ENCODE data around the gene ZNF385A. TPM values are rescaled to one million over a fixed set of nuclear protein-coding genes. Genes with fewer than 3 reads are reported as not detected.
A peak's percentile ranks its signal among the peaks of the same experiment; 100 is the strongest.

The ZNF385A gene
- total RNA-seq, 1 experiment from 2014 or later = 5.9 TPM

GRCh38 chr12:54420766-54421144, 36.2 kb upstream of the ZNF385A start:
- H3K27me3 ChIP-seq (ENCODE audit: control insufficient read depth, insufficient read depth, low read length) = no peaks in the 10 kb centered on the region
- intact Hi-C loops (cut with micrococcal nuclease; ENCODE audit: unreplicated experiment) = no loop called here
- ChIA-PET CTCF (interaction anchor here (0.6 to 1.6 kb wide), 3 partner anchors 21 to 88 kb away, joined by 3 to 4 read pairs (median 3); no protein-coding TSS in a partner anchor), POLR2A (no interaction called here)
- BruUV-seq (replicated peaks) = no TSS peak
- no peak overlapping the region for H3K4me3 ChIP-seq (ENCODE audit: low read depth in 2 of 2, low read length in 2 of 2)
- DNase-seq (ENCODE audit: low read depth, low spot score) = no peak
- H3K4me1 ChIP-seq (ENCODE audit: control insufficient read depth, insufficient read depth, low read length) = peaks cover 26% of the 10 kb centered on the region
- in situ Hi-C loops (cut with HindIII; ENCODE audit: low pct_unique_long_range_greater_than_20kb, low sequenced_read_pairs) = no loop called here
- no peak for ATAC-seq
- TF ChIP-seq CTCF (IDR thresholded peaks at IDR 0.05) (no peak), TCF7L2 (IDR thresholded peaks at IDR 0.05; ENCODE audit: low read depth, low read length) (no peak), REST (IDR thresholded peaks at IDR 0.05; ENCODE audit: insufficient read depth in 1 of 2, low read depth in 2 of 2, low read length in 1 of 2) (no peak), POLR2AphosphoS5 (IDR thresholded peaks at IDR 0.05; ENCODE audit: low read depth, low read length) (no peak), SIN3A (IDR thresholded peaks at IDR 0.05; ENCODE audit: borderline replicate concordance, insufficient read depth, low read depth, low read length) (no peak)
- no peaks in the 10 kb centered on the region for H3K9me3 ChIP-seq (ENCODE audit: control insufficient read depth, insufficient read depth, low read depth, low read length)
- H3K36me3 ChIP-seq (ENCODE audit: control insufficient read depth, insufficient read depth, low read length) = no peaks in the 10 kb centered on the region; the same call in 1 of the 2 replicates
- 0 out of 2 replicates have a peak overlapping the region, but pooled peaks have one; percentile 18 for H3K27ac ChIP-seq (ENCODE audit: low read length)

GRCh38 chr12:54419088-54419887, 34.8 kb upstream of the ZNF385A start, which contains the start of gene ITGA5:
Gene ITGA5 (minus strand): TSS chr12:54419266. CDS start chr12:54419198, 68 bp downstream.
- no peak for DNase-seq (ENCODE audit: low read depth, low spot score)
- in situ Hi-C loops (cut with HindIII; ENCODE audit: low pct_unique_long_range_greater_than_20kb, low sequenced_read_pairs) (no loop called here), intact Hi-C loops (cut with micrococcal nuclease; ENCODE audit: unreplicated experiment) (no loop called here)
- ChIA-PET CTCF (no interaction called here), POLR2A (interaction anchor here (0.6 kb wide), 1 partner anchor 47 kb away, joined by 8 read pairs; no protein-coding TSS in a partner anchor)
- peak within 1 kb of the TSS; percentile 93 for H3K27ac ChIP-seq (ENCODE audit: low read length)
- H3K36me3 ChIP-seq (ENCODE audit: control insufficient read depth, insufficient read depth, low read length) = no peaks in the 10 kb centered on the region; the same call in 1 of the 2 replicates
- TF ChIP-seq CTCF (IDR thresholded peaks at IDR 0.05) (no peak), TCF7L2 (IDR thresholded peaks at IDR 0.05; ENCODE audit: low read depth, low read length) (no peak), REST (IDR thresholded peaks at IDR 0.05; ENCODE audit: insufficient read depth in 1 of 2, low read depth in 2 of 2, low read length in 1 of 2) (no peak), POLR2AphosphoS5 (IDR thresholded peaks at IDR 0.05; ENCODE audit: low read depth, low read length) (0 out of 2 replicates have a peak, but pooled peaks have one; percentile 25), SIN3A (IDR thresholded peaks at IDR 0.05; ENCODE audit: borderline replicate concordance, insufficient read depth, low read depth, low read length) (0 out of 2 replicates have a peak, but pooled peaks have one; percentile 50)
- H3K4me3 ChIP-seq (ENCODE audit: low read depth in 2 of 2, low read length in 2 of 2) = peak within 1 kb of the TSS; percentile 71 to 86
- no TSS peak for BruUV-seq (replicated peaks)
- H3K27me3 ChIP-seq (ENCODE audit: control insufficient read depth, insufficient read depth, low read length) = no peaks in the 10 kb centered on the region
- H3K9me3 ChIP-seq (ENCODE audit: control insufficient read depth, insufficient read depth, low read depth, low read length) = no peaks in the 10 kb centered on the region
- peaks cover 32% of the 10 kb centered on the region for H3K4me1 ChIP-seq (ENCODE audit: control insufficient read depth, insufficient read depth, low read length)
- peak; percentile 79 for ATAC-seq

All from Panc1 (cell line).